Thymus (tissue), 11 donors: ENCODE measurements around the gene DOK3. TPM values are rescaled to one million over a fixed set of nuclear protein-coding genes. Genes with fewer than 3 reads are reported as not detected.

Source experiments
- DNase-seq, 9 donors: peaks; one replicate each; pipeline ENCODE4 v3.0.0-alpha.2; 2013; ENCODE audit warnings: low spot score in 9 of 9, low read depth in 6 of 9, missing footprints in 1 of 9
- H3K27ac ChIP-seq, 2 donors: one replicate each; pipeline ENCODE4 v1.5.1; 2013; ENCODE audit warnings: control low read depth in 1 of 2, low read depth in 1 of 2, low read length in 1 of 2, mild to moderate bottlenecking in 1 of 2, moderate library complexity in 1 of 2
- H3K27me3 ChIP-seq, 2 donors: one replicate each; pipeline ENCODE4 v1.5.1; 2013; ENCODE audit warnings: low read length in 1 of 2; ENCODE audit not compliant: control insufficient read depth in 2 of 2, insufficient read depth in 1 of 2
- H3K36me3 ChIP-seq, 2 donors: one replicate each; pipeline ENCODE4 v1.5.1; 2013; ENCODE audit warnings: low read length in 1 of 2, mild to moderate bottlenecking in 1 of 2, moderate library complexity in 1 of 2; ENCODE audit not compliant: control insufficient read depth in 2 of 2, insufficient read depth in 2 of 2
- H3K4me1 ChIP-seq, 2 donors: one replicate each; pipeline ENCODE4 v1.5.1; 2013; ENCODE audit warnings: low read length in 2 of 2; ENCODE audit not compliant: control insufficient read depth in 2 of 2, insufficient read depth in 2 of 2
- H3K4me3 ChIP-seq, 2 donors: one replicate each; pipeline ENCODE4 v1.5.1; 2013; ENCODE audit warnings: low read length in 2 of 2, control low read depth in 1 of 2, mild to moderate bottlenecking in 1 of 2
- H3K9me3 ChIP-seq, 2 donors: one replicate each; pipeline ENCODE4 v1.5.1; 2013; ENCODE audit warnings: low read length in 1 of 2, mild to moderate bottlenecking in 1 of 2; ENCODE audit not compliant: control insufficient read depth in 2 of 2, insufficient read depth in 1 of 2
- WGBS: extraction: QIAGEN DNeasy Blood & Tissue Kit; methylation state at CpG from one replicate; pipeline ENCODE4 v1.1.7; 2013; 5-methylcytosine and 5-hydroxymethylcytosine counted together
- polyA plus RNA-seq: library from polyadenylated mRNA; stranded (reverse); fragments of 200-250 nt; gene quantifications from one replicate; pipeline ENCODE4 v1.2.3, GENCODE V29; 2013
- total RNA-seq: library from RNA; stranded (reverse); fragments of 120-200 nt; gene quantifications from one replicate; pipeline ENCODE4 v1.2.4, GENCODE V29; 2013
- donor health status: healthy.

The DOK3 gene
- total and polyA plus RNA-seq, 2 donors, result 3.3 to 13.4 TPM

- Histone ChIP-seq H3K4me3 (no peak overlapping the region), H3K36me3 (peaks cover 33 to 47% of the 10 kb centered on the region in 2 donors), H3K9me3 (no peaks in the 10 kb centered on the region), H3K4me1 (peaks cover 4 to 32% of the 10 kb centered on the region in 2 donors), H3K27me3 (no peaks in the 10 kb centered on the region), H3K27ac (no peak overlapping the region)
- DNase-seq, result no peak
- 96% methylated on average over 11 of the region's 11 CpGs for WGBS
Observed at GRCh38 chr5:177459357-177459756, 50.3 kb downstream of the DOK3 start.

DNA sequence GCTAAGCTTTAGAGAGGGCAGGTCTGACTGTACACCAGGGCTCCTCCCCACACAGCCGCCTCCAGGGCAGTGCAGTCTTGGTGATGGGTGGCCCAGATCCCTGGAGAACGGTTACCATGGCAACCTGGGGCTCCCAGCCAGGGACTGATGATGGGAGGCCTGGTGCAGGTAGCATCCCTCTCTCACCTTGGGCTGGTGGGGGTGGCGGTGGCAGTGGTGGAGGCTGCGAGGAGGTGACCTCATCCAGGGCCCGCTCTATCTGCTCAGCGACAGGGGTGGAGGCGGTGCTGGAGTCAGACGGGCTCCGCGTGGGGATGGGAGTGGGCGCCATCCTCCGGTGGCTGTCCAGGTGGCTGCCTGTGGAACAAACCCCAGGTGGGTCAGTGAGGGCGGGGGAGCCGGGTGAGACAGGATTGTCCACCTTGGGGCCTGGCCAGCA, 50.7 kb downstream of the DOK3 start:
- DNase-seq, result no peak
- WGBS, result 97% methylated on average over 14 of the region's 14 CpGs
- H3K27me3 ChIP-seq, result peaks cover 0 to 4% of the 10 kb centered on the region in 2 donors
- H3K4me1 ChIP-seq, result peaks cover 6 to 36% of the 10 kb centered on the region in 2 donors
- H3K4me3 ChIP-seq, result no peak overlapping the region
- no peak overlapping the region for H3K27ac ChIP-seq
- H3K36me3 ChIP-seq, result peaks cover 33 to 47% of the 10 kb centered on the region in 2 donors
- H3K9me3 ChIP-seq, result no peaks in the 10 kb centered on the region

- Histone ChIP-seq H3K27me3 (peaks cover 0 to 13% of the 10 kb centered on the region in 2 donors), H3K36me3 (peaks cover 30 to 43% of the 10 kb centered on the region in 2 donors), H3K4me1 (peaks cover 12 to 44% of the 10 kb centered on the region in 2 donors), H3K27ac (peak overlapping the region in 1 of 2 donors; percentile 11), H3K4me3 (no peak overlapping the region), H3K9me3 (no peaks in the 10 kb centered on the region)
- no peak for DNase-seq
- 96% methylated on average over 20 of the region's 20 CpGs for WGBS
Observed at GRCh38 chr5:177457852-177458681, 51.6 kb downstream of the DOK3 start.

GRCh38 chr5:177456976-177457851, 52.4 kb downstream of the DOK3 start:
- Histone ChIP-seq H3K4me1 (peaks cover 9 to 42% of the 10 kb centered on the region in 2 donors), H3K9me3 (no peaks in the 10 kb centered on the region), H3K27ac (no peak overlapping the region), H3K4me3 (no peak overlapping the region), H3K36me3 (peaks cover 30 to 39% of the 10 kb centered on the region in 2 donors), H3K27me3 (peaks cover 0 to 15% of the 10 kb centered on the region in 2 donors)
- WGBS, result 96% methylated on average over 24 of the region's 24 CpGs
- peak in 1 of 9 donors; percentile 51 for DNase-seq

GRCh38 chr5:177456591-177456964, 53.0 kb downstream of the DOK3 start:
- WGBS, result 37% methylated on average over 11 of the region's 12 CpGs
- H3K4me1 ChIP-seq, result peaks cover 8 to 36% of the 10 kb centered on the region in 2 donors

GRCh38 chr5:177455661-177456590, 53.7 kb downstream of the DOK3 start:
- H3K4me1 ChIP-seq, result peaks cover 8 to 34% of the 10 kb centered on the region in 2 donors
- peaks cover 0 to 22% of the 10 kb centered on the region in 2 donors for H3K27me3 ChIP-seq
- peak in 8 of 9 donors; percentile 80 to 94 (median 91) for DNase-seq
- H3K4me3 ChIP-seq, result peak overlapping the region; percentile 63 to 67
- H3K36me3 ChIP-seq, result peaks cover 30 to 38% of the 10 kb centered on the region in 2 donors
- H3K27ac ChIP-seq, result peak overlapping the region; percentile 80 to 82
- WGBS, result under 1% methylated on average over 76 of the region's 76 CpGs
- no peaks in the 10 kb centered on the region for H3K9me3 ChIP-seq

More at GRCh38 chr5:177456591-177456964, 53.0 kb downstream of the DOK3 start:
- Histone ChIP-seq H3K27ac (no peak overlapping the region), H3K27me3 (peaks cover 0 to 20% of the 10 kb centered on the region in 2 donors), H3K9me3 (no peaks in the 10 kb centered on the region), H3K36me3 (peaks cover 30 to 38% of the 10 kb centered on the region in 2 donors), H3K4me3 (no peak overlapping the region)
- no peak for DNase-seq

GRCh38 chr5:177455036-177455660, 54.5 kb downstream of the DOK3 start:
- Histone ChIP-seq H3K36me3 (peaks cover 27 to 34% of the 10 kb centered on the region in 2 donors), H3K27ac (peak overlapping the region; percentile 80 to 82), H3K4me1 (peaks cover 8 to 34% of the 10 kb centered on the region in 2 donors), H3K4me3 (peak overlapping the region; percentile 63 to 67), H3K9me3 (no peaks in the 10 kb centered on the region), H3K27me3 (peaks cover 0 to 26% of the 10 kb centered on the region in 2 donors)
- WGBS, result under 1% methylated on average over 80 of the region's 80 CpGs
- peak in 7 of 9 donors; percentile 77 to 94 (median 87) for DNase-seq
